ENCODE results near the gene KCNQ2.

Gene KCNQ2

DNA sequence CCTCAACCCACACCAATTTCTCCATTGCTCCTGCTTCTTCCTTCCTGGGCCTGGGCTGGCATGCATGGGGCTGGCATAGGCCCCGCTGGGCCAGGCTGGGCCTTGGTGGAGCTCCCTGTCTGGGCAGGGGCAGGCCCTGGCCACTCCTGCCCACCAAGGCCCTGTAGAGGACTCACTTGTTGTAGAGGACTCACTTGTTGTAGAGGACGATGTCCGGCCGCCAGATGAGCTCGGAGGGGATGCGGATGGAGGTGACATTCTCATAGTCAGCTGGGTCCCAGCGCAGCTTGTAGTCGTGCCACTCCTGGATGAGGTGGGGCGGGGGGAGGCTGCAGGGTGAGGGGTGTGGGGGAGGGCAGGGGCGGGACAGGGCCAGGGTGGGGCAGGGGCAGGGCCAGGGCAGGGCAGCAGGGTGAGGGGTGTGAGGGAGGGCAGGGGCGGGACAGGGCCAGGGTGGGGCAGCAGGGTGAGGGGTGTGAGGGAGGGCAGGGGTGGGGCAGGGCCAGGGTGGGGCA is 116.6 kb downstream of the KCNQ2 start:
- no peak for DNase-seq

GRCh38 chr20:63354636-63355350 is 117.7 kb downstream of the KCNQ2 start:
- no peak for DNase-seq

DNA sequence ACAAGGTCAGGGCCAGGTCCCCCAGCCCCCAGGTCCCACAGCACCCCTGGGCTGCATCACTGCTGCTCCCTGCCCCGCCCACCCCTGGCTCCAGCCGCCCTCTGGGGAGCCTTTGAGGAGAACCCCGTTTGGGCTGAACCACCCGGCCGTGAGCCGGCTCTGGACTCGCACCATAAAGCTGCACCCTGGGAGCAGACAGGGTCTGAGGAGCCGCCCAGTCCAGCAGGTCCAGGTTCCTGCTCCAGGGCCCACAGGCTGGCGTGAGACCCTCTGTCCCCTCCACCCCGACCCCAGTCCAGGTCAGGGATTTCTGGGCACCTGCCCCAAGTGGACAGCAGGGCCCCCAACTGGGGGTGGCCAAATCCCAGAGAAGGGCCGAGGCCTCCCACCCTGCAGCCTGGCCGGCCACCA is 119.6 kb downstream of the KCNQ2 start:
- DNase-seq, result peak in 1 of 14 donors; percentile 31

- peak in 11 of 14 donors; percentile 4 to 78 (median 33) for DNase-seq
Measured at GRCh38 chr20:63351811-63352591, 120.5 kb downstream of the KCNQ2 start.

GRCh38 chr20:63351326-63351700 is 121.1 kb downstream of the KCNQ2 start:
- DNase-seq, result no peak

GRCh38 chr20:63350597-63351325 is 121.7 kb downstream of the KCNQ2 start:
- DNase-seq, result no peak
